Islet precursor cell (in vitro differentiated cells): ENCODE measurements around the gene IFT81.
"Not testable (repeated sequence)": the region's sequence is repeated elsewhere in the genome, so short reads cannot be mapped to it uniquely, and the experiment has no call there.

Source experiments
- DNase-seq: peaks from one replicate; pipeline ENCODE4 v3.0.0-alpha.2; 2018

Gene IFT81

GRCh38 chr12:110124269-110124995, at the start of gene IFT81:
Gene IFT81, plus strand, starts transcription at chr12:110124357. Its CDS starts 3,024 bp downstream, at chr12:110127381.
- peak; percentile 98 for DNase-seq

DNA sequence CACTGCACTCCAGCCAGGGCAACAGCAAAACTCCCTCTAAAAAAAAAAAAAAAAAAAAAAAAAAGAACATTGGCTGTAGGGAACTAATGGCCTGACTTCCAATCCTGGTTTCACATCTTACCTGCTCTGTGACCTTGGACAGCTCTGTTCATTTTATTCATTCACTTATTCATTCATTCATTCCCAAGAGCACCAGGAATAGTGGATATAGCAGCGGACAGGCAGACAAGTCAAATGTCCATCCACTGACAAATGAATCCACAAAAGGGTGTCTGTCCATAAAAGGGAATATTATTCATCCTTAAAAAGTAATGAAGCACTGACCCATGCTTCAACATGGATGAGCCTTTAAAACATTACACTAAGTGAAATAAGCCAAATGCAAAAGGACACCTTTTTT, 48.3 kb upstream of the IFT81 start:
- no peak for DNase-seq

DNA sequence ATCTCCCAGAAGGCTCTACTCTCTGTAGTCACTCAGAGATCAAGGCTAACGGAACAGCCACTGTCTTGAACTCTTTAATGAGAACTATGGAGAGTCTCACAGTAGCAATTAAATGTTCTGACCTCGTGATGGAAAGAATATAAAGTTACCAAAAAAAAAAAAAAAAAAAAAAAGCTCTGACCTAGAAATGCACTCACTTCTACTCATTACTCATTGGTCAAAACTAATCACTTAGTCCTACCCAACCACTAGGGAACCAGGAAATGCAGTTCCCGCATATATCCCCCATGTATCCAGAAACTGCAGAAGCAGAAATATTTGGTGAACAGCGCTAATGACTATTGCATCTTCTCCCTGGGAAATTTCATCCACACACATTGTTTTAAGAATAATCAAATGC, 46.4 kb upstream of the IFT81 start:
- DNase-seq: no peak

GRCh38 chr12:110079477-110080400, 44.4 kb upstream of the IFT81 start:
- no peak for DNase-seq

DNA sequence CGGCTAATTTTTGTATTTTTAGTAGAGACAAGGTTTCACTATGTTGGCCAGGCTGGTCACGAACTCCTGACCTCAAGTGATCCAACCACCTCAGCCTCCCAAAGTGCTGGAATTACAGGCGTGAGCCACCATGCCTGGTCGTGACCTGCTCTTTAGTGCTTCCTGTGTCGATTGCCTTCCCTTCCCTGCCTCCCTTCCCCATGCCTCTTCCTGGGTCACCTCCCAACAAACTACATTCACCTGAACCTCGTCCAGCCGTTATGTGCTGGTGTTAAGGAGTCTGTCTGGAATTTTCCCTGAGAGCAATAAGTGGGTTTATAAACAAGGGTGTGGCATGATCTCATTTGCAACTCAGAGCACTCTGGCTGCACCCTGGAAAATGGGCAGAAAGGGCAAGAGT, 43.7 kb upstream of the IFT81 start:
- DNase-seq: no peak

DNA sequence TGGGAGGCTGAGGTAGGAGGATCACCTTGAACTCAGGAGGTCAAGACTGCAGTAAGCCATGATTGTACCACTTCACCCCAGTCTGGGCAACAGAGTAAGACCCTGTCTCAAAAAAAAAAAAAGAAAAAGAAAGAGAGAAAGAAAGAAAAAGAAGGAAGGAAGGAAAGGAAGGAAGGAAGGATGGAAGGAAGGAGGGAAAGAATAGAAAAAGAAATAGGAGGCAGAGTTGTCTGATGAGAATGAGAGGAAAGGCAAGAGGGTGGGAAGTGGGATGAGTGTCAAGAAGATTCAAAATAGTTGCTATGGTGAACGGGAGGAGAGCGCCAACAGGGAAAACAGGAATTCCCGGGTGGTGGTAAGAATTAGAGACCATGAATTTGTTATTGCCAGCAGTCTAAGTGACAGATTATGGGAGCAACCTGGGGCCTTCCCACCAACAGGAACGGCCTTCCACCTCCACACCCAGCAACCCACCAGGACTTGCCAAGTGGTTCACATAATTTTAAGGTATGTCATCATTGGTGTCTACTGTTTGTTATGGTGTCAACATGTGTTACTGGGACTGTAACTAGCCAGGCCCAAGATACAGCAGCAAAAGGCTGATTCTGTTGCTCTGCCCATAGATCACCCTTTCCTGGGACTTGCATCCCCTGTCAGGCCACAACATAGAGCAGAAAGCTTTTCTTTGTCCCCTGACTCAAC, 39.7 kb upstream of the IFT81 start:
- no peak for DNase-seq

DNA sequence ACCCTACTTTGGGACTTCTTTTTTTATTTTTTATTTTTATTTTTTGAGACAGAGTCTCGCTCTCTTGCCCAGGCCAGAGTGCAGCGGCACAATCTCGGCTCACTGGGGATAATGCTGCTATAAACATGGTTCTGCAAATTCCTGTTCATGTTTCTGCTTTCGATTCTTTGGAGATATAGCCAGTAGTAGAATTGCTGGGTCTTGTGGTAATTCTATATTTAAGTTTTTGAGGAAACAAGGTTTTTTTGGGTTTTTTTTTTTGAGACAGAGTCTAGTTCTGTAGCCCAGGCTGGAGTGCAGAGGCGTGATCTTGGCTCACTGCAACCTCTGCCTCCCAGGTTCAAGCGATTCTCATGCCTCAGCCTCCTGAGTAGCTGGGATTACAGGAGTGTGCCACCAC, 35.9 kb upstream of the IFT81 start:
- DNase-seq: not testable (repeated sequence)

GRCh38 chr12:110088936-110089335, 35.2 kb upstream of the IFT81 start:
- DNase-seq: no peak

- no peak for DNase-seq
Observed at GRCh38 chr12:110090266-110091135, 33.7 kb upstream of the IFT81 start.

DNA sequence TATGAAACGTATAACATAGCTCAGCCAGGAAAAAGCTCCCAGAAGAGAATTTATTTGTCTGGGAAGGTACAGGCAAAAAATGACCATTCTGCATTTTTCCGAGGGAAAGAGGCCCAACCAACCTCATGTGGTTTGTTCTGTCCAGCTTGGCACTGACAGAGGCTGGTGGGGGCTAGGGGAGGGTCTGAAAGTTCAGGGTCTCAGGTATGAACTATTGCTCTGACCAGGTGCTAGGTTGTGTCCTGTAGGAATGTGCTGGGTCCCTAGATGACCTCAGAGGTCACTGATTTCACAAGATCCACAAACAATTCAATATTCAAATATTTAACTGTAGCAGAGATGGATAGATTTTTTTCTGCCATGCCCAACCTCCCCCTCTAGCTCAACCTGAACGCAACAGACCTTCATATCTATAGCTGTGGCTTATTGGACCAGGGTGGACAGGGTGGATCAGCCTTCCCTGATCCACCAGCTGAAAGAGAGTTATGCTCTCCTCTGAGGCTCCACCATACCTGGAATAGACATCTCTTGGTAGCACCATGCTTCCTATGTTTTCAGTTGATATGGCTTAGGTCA, 32.9 kb upstream of the IFT81 start:
- no peak for DNase-seq

DNA sequence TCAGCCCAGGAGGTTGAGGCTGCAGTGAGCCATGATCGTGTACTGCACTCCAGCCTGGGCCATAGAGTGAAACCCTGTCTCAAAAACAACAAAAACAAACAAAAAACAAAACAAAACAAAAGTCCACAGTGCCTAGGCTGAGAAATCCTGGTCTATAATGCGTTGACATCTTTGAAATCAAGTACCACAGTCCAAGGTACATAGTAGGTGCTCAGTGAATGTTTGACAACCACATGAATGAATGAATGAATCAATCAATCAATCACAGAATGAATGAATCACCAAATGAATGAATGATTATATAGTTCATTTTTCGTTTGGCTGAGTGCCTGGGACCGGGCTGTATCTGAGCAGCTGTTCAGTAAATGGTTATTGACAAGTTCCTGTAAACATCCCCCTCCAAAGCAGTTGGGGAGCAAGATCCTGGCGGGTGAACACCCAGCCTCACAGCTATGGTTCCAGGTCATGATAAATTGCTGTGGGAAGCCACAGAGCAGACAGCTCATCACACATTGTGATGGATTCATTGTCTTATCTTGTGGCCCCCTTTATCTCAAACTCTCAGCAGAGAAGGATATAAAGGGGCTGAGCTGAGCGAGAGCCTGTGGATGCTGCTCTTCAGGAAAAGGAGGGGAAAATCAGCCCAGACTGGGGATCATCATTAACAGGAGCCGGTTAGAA, 30.4 kb upstream of the IFT81 start:
- no peak for DNase-seq

GRCh38 chr12:110100315-110100970, 23.7 kb upstream of the IFT81 start:
- peak; percentile 88 for DNase-seq

DNA sequence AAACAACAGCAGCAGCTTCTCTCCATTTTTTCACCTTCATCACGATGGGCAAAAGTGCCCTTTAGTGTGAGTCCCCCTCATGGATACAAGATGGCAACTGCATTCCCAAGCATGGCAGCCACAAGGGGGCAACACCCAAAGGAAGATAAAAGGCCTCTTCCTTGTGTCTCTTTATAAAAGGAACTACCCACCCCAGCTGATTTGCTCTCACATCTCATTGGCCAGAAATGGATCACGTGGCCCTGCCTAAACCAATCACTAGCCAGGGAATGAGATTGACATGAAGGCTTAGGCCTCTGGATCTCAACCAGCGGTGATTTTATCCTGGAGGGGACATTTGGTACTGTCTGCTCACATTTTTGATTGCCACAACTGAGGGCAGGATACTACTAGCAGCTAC, 21.9 kb upstream of the IFT81 start:
- peak; percentile 90 for DNase-seq

DNA sequence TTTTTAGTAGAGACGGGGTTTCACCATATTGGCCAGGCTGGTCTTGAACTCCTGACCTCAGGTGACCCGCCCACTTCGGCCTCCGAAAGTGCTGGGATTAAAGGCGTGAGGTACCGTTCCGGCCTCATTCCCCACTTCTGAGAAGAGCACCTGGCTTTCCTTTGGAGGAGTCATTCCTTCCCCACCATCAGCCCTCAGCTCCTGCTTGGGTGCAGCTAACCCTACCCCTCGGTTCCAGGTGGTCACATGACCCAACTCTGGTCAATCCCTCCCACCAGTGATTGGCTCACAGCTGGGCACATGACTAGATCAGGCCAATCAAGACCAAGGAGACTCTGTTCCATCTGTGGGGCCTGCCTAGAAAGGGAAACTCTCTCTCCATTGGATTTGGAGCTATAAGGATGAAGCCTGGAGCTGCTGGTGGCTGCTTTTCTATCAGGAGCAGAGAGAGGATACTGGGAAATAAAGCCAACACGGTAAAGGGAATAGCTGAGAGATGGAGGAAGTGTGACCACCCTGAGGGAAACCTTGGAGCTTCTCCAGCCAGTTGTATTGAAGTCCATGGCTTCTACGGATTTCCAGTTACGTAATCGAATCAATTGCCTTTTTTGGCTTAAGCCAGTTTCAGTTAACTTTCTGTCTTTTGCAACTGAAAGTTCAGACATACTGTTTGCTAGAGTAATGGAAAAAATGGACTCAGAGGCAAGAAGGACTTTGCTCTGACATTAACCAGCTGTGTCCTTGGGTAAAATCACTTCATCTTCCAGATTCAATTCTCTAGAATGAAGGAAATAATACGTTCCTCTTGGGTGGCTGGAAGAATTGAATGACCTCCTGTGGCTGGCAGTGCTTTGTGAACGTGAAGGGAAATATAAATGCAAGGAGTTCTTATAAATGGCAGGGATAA, 19.7 kb upstream of the IFT81 start:
- no peak for DNase-seq

GRCh38 chr12:110105159-110105558, 19.0 kb upstream of the IFT81 start:
- no peak for DNase-seq

DNA sequence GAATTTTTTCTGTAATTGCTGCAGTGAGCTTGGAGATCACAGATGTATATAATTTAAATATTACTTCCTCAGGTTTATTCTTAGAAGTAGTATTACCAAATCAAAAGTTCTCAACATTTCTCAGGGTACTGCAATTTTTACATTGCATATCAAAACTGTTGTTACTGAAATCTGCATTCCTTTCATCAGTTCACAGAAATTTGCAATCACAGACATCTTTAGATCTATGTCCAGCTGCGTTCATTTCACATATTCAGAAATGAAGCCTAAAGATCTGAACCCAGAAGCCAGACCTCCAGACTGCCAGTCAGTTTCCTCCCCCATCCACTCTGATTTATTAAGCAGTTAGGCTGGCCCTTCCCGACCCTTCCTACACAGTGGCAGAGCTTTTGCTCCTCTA, 18.2 kb upstream of the IFT81 start:
- no peak for DNase-seq

DNA sequence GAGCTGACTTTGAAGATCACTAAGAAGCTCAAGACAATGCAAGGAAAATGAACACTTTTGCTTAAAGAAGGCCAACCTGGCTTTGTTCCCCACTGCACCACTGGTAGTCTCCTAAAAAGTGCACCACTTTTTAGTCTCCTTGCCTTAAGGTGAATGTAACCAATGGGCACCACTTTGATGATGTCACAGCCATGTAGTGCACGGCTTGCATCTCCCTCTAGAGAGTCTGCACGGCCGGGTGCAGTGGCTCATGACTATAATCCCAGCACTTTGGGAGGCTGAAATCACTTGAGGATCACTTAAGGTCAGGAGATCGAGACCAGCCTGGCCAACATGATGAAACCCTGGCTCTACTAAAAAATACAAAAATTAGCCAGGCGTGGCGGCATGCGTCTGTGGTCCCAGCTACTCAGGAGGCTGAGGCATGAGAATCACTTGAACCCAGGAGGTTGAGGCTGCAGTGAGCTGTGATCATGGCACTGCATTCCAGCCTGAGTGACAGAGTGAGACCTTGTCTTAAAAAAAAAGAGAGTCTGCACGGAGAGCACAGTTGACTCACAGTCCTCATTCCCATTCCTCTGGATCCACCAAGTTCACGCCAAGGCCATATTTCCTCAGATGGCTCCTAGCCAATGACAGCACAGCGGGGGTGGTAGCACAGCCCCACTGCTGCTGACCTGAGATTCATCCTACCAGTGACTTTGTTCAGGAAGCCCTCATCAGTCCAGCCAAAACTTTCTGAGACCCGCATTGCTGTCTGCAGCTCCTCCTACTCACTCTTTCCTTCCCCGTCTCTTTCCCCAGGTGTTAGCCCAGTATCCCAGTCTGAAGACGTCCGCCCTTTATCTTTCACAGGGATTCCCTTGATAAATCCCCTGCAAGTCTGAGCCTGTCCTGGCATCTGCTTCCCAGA, 16.5 kb upstream of the IFT81 start:
- no peak for DNase-seq

GRCh38 chr12:110108309-110109036, 15.7 kb upstream of the IFT81 start:
- DNase-seq: no peak
